Activated T-helper 17 cell treated with anti-CD3 and anti-CD28 coated beads, Interleukin-2, amount 50 U/mL, for 72 hours (primary cell): ENCODE results near the gene SNIP1. TPM values are rescaled to one million over a fixed set of nuclear protein-coding genes. Genes with fewer than 3 reads are reported as not detected.

Source experiments
- total RNA-seq, 2 donors: library from RNA; stranded (reverse); gene quantifications; one replicate each; pipeline ENCODE4 v1.2.3, GENCODE V29; 2022

Gene SNIP1
- total RNA-seq, 2 donors from 2014 or later: 26.3 to 31.9 TPM

Other genes with a start within 250 kb of the SNIP1 start
- gene ZC3H12A, start 79.7 kb downstream of the SNIP1 start, total RNA-seq: 10 to 100 TPM; 40.1 to 73.3 TPM
- gene MEAF6, start 39.5 kb downstream of the SNIP1 start, total RNA-seq: 10 to 100 TPM; 53.1 to 56.8 TPM
- gene DNALI1, start 2.6 kb upstream of the SNIP1 start, total RNA-seq: under 1 TPM in 1 of 2 donors, not detected in 1; 0.37 TPM
- gene GNL2, start 41.6 kb upstream of the SNIP1 start, total RNA-seq: 10 to 100 TPM; 48.8 to 76.6 TPM
- not detected for gene RSPO1, start 80.6 kb upstream of the SNIP1 start, total RNA-seq
- gene CDCA8, start 138.2 kb upstream of the SNIP1 start, total RNA-seq: 10 to 100 TPM; 51.2 to 67.5 TPM
- 1 to 10 TPM; 1.4 to 1.7 TPM for gene EPHA10, start 210.8 kb upstream of the SNIP1 start, total RNA-seq
- gene MANEAL, start 239.6 kb upstream of the SNIP1 start, total RNA-seq: 1 to 10 TPM; 3.0 to 5.2 TPM